ENCODE measurements around the gene PROSER1. TPM values are rescaled to one million over a fixed set of nuclear protein-coding genes. Genes with fewer than 3 reads are reported as not detected.

Gene PROSER1
- total and polyA plus RNA-seq, 4 donors: 13.0 to 59.6 (median 24.2) TPM

GRCh38 chr13:39016787-39017186, 21.1 kb downstream of the PROSER1 start:
- Histone ChIP-seq H3K4me1 (ENCODE audit: control insufficient read depth in 5 of 5, insufficient read depth in 5 of 5, low read length in 5 of 5) (no peaks in the 10 kb centered on the region), H3K36me3 (ENCODE audit: control insufficient read depth in 4 of 4, insufficient read depth in 4 of 4, low read length in 4 of 4) (peaks cover 27 to 39% (median 35%) of the 10 kb centered on the region in 4 donors), H3K27ac (ENCODE audit: low read depth in 1 of 2, low read length in 1 of 2) (no peak overlapping the region), H3K9me3 (ENCODE audit: control insufficient read depth in 4 of 4, insufficient read depth in 3 of 4, low read length in 3 of 4) (no peaks in the 10 kb centered on the region), H3K9ac (ENCODE audit: insufficient read depth in 1 of 2, low read length in 2 of 2) (no peak overlapping the region), H3K27me3 (ENCODE audit: control insufficient read depth in 3 of 3, insufficient read depth in 3 of 3, low read length in 2 of 3) (no peaks in the 10 kb centered on the region), H3K4me3 (no peak overlapping the region)
- 14 to 22% methylated on average over 2 of the region's 2 CpGs for WGBS, 2 donors
- DNase-seq: peak in 1 of 3 donors; percentile 23
- no peak for ATAC-seq (ENCODE audit: insufficient read depth, low FRiP score)
- TF ChIP-seq CTCF (IDR thresholded peaks at IDR 0.05; ENCODE audit: control extremely low read depth, extremely low read depth): no peak

- H3K9ac ChIP-seq (ENCODE audit: insufficient read depth in 1 of 2, low read length in 2 of 2): no peak overlapping the region
- H3K4me1 ChIP-seq (ENCODE audit: control insufficient read depth in 5 of 5, insufficient read depth in 5 of 5, low read length in 5 of 5): no peaks in the 10 kb centered on the region
- no peak overlapping the region for H3K4me3 ChIP-seq
- H3K27ac ChIP-seq (ENCODE audit: low read depth in 1 of 2, low read length in 1 of 2): no peak overlapping the region
- no peaks in the 10 kb centered on the region for H3K9me3 ChIP-seq (ENCODE audit: control insufficient read depth in 4 of 4, insufficient read depth in 3 of 4, low read length in 3 of 4)
- TF ChIP-seq CTCF (IDR thresholded peaks at IDR 0.05; ENCODE audit: control extremely low read depth, extremely low read depth): no peak
- H3K36me3 ChIP-seq (ENCODE audit: control insufficient read depth in 4 of 4, insufficient read depth in 4 of 4, low read length in 4 of 4): peaks cover 29 to 40% (median 37%) of the 10 kb centered on the region in 4 donors
- ATAC-seq (ENCODE audit: insufficient read depth, low FRiP score) (no peak), DNase-seq (no peak)
- WGBS, 2 donors: 84 to 89% methylated on average over 1 of the region's 1 CpG
- H3K27me3 ChIP-seq (ENCODE audit: control insufficient read depth in 3 of 3, insufficient read depth in 3 of 3, low read length in 2 of 3): no peaks in the 10 kb centered on the region
Measured at GRCh38 chr13:39016087-39016486, 21.8 kb downstream of the PROSER1 start.

- no peaks in the 10 kb centered on the region for H3K4me1 ChIP-seq (ENCODE audit: control insufficient read depth in 5 of 5, insufficient read depth in 5 of 5, low read length in 5 of 5)
- H3K9ac ChIP-seq (ENCODE audit: insufficient read depth in 1 of 2, low read length in 2 of 2): no peak overlapping the region
- WGBS, 2 donors: 81% methylated on average over 5 of the region's 5 CpGs
- peaks cover 30 to 46% (median 40%) of the 10 kb centered on the region in 4 donors for H3K36me3 ChIP-seq (ENCODE audit: control insufficient read depth in 4 of 4, insufficient read depth in 4 of 4, low read length in 4 of 4)
- no peak overlapping the region for H3K4me3 ChIP-seq
- H3K27me3 ChIP-seq (ENCODE audit: control insufficient read depth in 3 of 3, insufficient read depth in 3 of 3, low read length in 2 of 3): no peaks in the 10 kb centered on the region
- DNase-seq (no peak), ATAC-seq (ENCODE audit: insufficient read depth, low FRiP score) (no peak)
- no peaks in the 10 kb centered on the region for H3K9me3 ChIP-seq (ENCODE audit: control insufficient read depth in 4 of 4, insufficient read depth in 3 of 4, low read length in 3 of 4)
- H3K27ac ChIP-seq (ENCODE audit: low read depth in 1 of 2, low read length in 1 of 2): no peak overlapping the region
- TF ChIP-seq CTCF (IDR thresholded peaks at IDR 0.05; ENCODE audit: control extremely low read depth, extremely low read depth): no peak
Measured at GRCh38 chr13:39013462-39013861, 24.4 kb downstream of the PROSER1 start.

- WGBS, 2 donors: 84 to 85% methylated on average over 7 of the region's 7 CpGs
Measured at GRCh38 chr13:39012608-39013007, 25.3 kb downstream of the PROSER1 start.

More at GRCh38 chr13:39012608-39013007, 25.3 kb downstream of the PROSER1 start:
- Histone ChIP-seq H3K27me3 (ENCODE audit: control insufficient read depth in 3 of 3, insufficient read depth in 3 of 3, low read length in 2 of 3) (no peaks in the 10 kb centered on the region), H3K27ac (ENCODE audit: low read depth in 1 of 2, low read length in 1 of 2) (no peak overlapping the region), H3K9ac (ENCODE audit: insufficient read depth in 1 of 2, low read length in 2 of 2) (no peak overlapping the region), H3K9me3 (ENCODE audit: control insufficient read depth in 4 of 4, insufficient read depth in 3 of 4, low read length in 3 of 4) (no peaks in the 10 kb centered on the region), H3K36me3 (ENCODE audit: control insufficient read depth in 4 of 4, insufficient read depth in 4 of 4, low read length in 4 of 4) (peaks cover 27 to 43% (median 36%) of the 10 kb centered on the region in 4 donors), H3K4me1 (ENCODE audit: control insufficient read depth in 5 of 5, insufficient read depth in 5 of 5, low read length in 5 of 5) (no peaks in the 10 kb centered on the region), H3K4me3 (no peak overlapping the region)
- no peak for TF ChIP-seq CTCF (IDR thresholded peaks at IDR 0.05; ENCODE audit: control extremely low read depth, extremely low read depth)
- DNase-seq (no peak), ATAC-seq (ENCODE audit: insufficient read depth, low FRiP score) (no peak)
